ENCODE data around the gene DYDC1.

- TF ChIP-seq CTCF (IDR thresholded peaks at IDR 0.05) (no peak), POLR2A (IDR thresholded peaks at IDR 0.05) (no peak)
Measured at GRCh38 chr10:80371467-80371866, 14.9 kb upstream of the DYDC1 start.

All from heart left ventricle (tissue), 13 donors.